Measurements from ENCODE around the gene VSIG10. TPM values are rescaled to one million over a fixed set of nuclear protein-coding genes. Genes with fewer than 3 reads are reported as not detected.
A peak's percentile ranks its signal among the peaks of the same experiment; 100 is the strongest.

The VSIG10 gene
- total RNA-seq, 1 experiment from 2014 or later = 97.4 TPM

DNA sequence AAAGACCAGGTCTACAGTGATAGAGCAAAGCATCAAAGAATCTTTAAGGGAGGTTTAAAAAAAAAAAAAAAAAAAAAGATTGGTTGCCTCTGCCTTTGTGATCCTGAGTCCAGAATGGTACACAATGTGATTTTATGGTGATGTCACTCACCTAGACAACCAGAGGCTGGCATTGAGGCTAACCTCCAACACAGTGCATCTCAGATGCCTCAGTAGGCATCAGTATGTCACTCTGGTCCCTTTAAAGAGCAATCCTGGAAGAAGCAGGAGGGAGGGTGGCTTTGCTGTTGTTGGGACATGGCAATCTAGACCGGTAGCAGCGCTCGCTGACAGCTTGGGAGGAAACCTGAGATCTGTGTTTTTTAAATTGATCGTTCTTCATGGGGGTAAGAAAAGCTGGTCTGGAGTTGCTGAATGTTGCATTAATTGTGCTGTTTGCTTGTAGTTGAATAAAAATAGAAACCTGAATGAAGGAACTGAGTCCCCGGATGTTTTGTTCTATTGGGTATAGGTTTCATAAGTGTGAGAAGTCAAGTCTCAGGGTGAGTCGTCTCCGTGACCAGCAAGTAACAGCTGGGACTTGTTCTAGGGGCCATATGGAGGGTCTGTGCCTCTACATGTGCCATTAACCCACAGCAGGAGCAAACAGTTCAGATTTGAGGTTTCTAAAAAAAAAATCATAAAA, 41.4 kb upstream of the VSIG10 start:
- H4K8ac ChIP-seq (replicated peaks; ENCODE audit: insufficient read length, low read depth, low read length) = no peak overlapping the region
- no peak overlapping the region for H2BK5ac ChIP-seq (ENCODE audit: insufficient read length, low read length)
- H3K4me2 ChIP-seq (ENCODE audit: insufficient read depth, insufficient read length, low read length) = no peak overlapping the region
- no peak overlapping the region for H2BK15ac ChIP-seq (ENCODE audit: low read depth, low read length)
- no peak overlapping the region for H2BK20ac ChIP-seq (ENCODE audit: low read depth, low read length, poor library complexity, severe bottlenecking)
- H3K9me3 ChIP-seq (ENCODE audit: control insufficient read depth, low read depth, low read length) = no peaks in the 10 kb centered on the region
- no peak overlapping the region for H2BK120ac ChIP-seq (ENCODE audit: low read depth, low read length, poor library complexity, severe bottlenecking)
- H3K23me2 ChIP-seq (ENCODE audit: insufficient read length, low read depth, low read length, poor library complexity, severe bottlenecking) = no peaks in the 10 kb centered on the region
- no peak overlapping the region for H3K56ac ChIP-seq (ENCODE audit: insufficient read length, low read depth, low read length)
- no peaks in the 10 kb centered on the region for H3K27me3 ChIP-seq (ENCODE audit: insufficient read depth, low read length)
- H4K20me1 ChIP-seq (ENCODE audit: control insufficient read depth, insufficient read depth, insufficient read length) = no peaks in the 10 kb centered on the region
- H4K5ac ChIP-seq (ENCODE audit: insufficient read length, low read depth, low read length) = no peak overlapping the region
- H2AK5ac ChIP-seq (ENCODE audit: insufficient read length, low read length) = no peak overlapping the region
- no peaks in the 10 kb centered on the region for H3K4me1 ChIP-seq (ENCODE audit: insufficient read depth, low read length)
- H3K4me3 Mint-ChIP-seq = no peak overlapping the region
- H3K79me2 ChIP-seq (ENCODE audit: insufficient read depth, low read length) = no peaks in the 10 kb centered on the region
- H4K91ac ChIP-seq (ENCODE audit: insufficient read length, low read depth, low read length) = no peak overlapping the region
- no peak overlapping the region for H3K4ac ChIP-seq (ENCODE audit: low read depth, low read length)
- no CpG with 5 or more reads among the region's 7 CpGs for WGBS (ENCODE audit: extremely low coverage, insufficient read length, low lambda C conversion rate)
- H3K9me3 Mint-ChIP-seq = no peaks in the 10 kb centered on the region
- no peak overlapping the region for H2AFZ ChIP-seq (ENCODE audit: low read length)
- no peaks in the 10 kb centered on the region for H3K4me1 Mint-ChIP-seq
- H3K23ac ChIP-seq (ENCODE audit: insufficient read length, low read depth, low read length) = no peak overlapping the region
- no peaks in the 10 kb centered on the region for H3K27me3 Mint-ChIP-seq (ENCODE audit: low read depth)
- H3K79me1 ChIP-seq (ENCODE audit: insufficient read depth, low read depth, low read length, poor library complexity, severe bottlenecking) = peaks cover 8% of the 10 kb centered on the region
- H3K9ac ChIP-seq (ENCODE audit: extremely low read depth, insufficient read length, low read length) = no peak overlapping the region
- H3K18ac ChIP-seq (ENCODE audit: insufficient read length, low read depth, low read length) = no peak overlapping the region
- H3T11ph ChIP-seq (ENCODE audit: low read length) = no peak overlapping the region
- DNase-seq = no peak
- H3K36me3 Mint-ChIP-seq (ENCODE audit: insufficient read depth in 1 of 3, low read depth in 3 of 3) = peaks cover 49 to 87% (median 70%) of the 10 kb centered on the region in 3 experiments
- H3K27ac ChIP-seq (ENCODE audit: insufficient read length, low read depth, low read length) = no peak overlapping the region
- TF ChIP-seq, protein P1, sequence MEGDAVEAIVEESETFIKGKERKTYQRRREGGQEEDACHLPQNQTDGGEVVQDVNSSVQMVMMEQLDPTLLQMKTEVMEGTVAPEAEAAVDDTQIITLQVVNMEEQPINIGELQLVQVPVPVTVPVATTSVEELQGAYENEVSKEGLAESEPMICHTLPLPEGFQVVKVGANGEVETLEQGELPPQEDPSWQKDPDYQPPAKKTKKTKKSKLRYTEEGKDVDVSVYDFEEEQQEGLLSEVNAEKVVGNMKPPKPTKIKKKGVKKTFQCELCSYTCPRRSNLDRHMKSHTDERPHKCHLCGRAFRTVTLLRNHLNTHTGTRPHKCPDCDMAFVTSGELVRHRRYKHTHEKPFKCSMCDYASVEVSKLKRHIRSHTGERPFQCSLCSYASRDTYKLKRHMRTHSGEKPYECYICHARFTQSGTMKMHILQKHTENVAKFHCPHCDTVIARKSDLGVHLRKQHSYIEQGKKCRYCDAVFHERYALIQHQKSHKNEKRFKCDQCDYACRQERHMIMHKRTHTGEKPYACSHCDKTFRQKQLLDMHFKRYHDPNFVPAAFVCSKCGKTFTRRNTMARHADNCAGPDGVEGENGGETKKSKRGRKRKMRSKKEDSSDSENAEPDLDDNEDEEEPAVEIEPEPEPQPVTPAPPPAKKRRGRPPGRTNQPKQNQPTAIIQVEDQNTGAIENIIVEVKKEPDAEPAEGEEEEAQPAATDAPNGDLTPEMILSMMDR (conservative IDR thresholded peaks at IDR 0.05) = no peak
- H3K14ac ChIP-seq (ENCODE audit: insufficient read depth, low read length) = no peak overlapping the region
- no peak overlapping the region for H2BK12ac ChIP-seq (ENCODE audit: insufficient read length, low read depth, low read length)
- H3K27ac Mint-ChIP-seq = peak overlapping the region in 2 of 3 experiments; percentile 24 to 69; a peak in 2 of 7 replicates

All from H9 (cell line).